BLaER1 (cell line): ENCODE data around the gene NEK10.

ENCODE experiments used
- H3K27ac ChIP-seq: shearing (Covaris generic); formaldehyde crosslinking; 2 replicates; pipeline ENCODE4 v1.8.1; 2022
- H3K27me3 ChIP-seq: shearing (Covaris generic); formaldehyde crosslinking; 2 replicates; pipeline ENCODE4 v1.8.1; 2022
- H3K36me3 ChIP-seq: shearing (Covaris generic); formaldehyde crosslinking; 2 replicates; pipeline ENCODE4 v1.8.1; 2022
- H3K4me1 ChIP-seq: shearing (Covaris generic); formaldehyde crosslinking; 2 replicates; pipeline ENCODE4 v1.8.1; 2022
- H3K4me2 ChIP-seq: shearing (Covaris generic); formaldehyde crosslinking; 2 replicates; pipeline ENCODE4 v1.8.1; 2022
- H3K4me3 ChIP-seq: shearing (Covaris generic); formaldehyde crosslinking; 2 replicates; pipeline ENCODE4 v1.8.1; 2022
- H3K9ac ChIP-seq: shearing (Covaris generic); formaldehyde crosslinking; 2 replicates; pipeline ENCODE4 v1.8.1; 2022
- H3K9me3 ChIP-seq: shearing (Covaris generic); formaldehyde crosslinking; 2 replicates; pipeline ENCODE4 v1.8.1; 2022
- H4K20me1 ChIP-seq: shearing (Covaris generic); formaldehyde crosslinking; 2 replicates; pipeline ENCODE4 v1.8.1; 2022
- Cebpa-rat ChIP-seq: shearing (Covaris generic); IDR thresholded peaks from 2 replicates; pipeline ENCODE4 v1.8.1; 2022

Gene NEK10

DNA sequence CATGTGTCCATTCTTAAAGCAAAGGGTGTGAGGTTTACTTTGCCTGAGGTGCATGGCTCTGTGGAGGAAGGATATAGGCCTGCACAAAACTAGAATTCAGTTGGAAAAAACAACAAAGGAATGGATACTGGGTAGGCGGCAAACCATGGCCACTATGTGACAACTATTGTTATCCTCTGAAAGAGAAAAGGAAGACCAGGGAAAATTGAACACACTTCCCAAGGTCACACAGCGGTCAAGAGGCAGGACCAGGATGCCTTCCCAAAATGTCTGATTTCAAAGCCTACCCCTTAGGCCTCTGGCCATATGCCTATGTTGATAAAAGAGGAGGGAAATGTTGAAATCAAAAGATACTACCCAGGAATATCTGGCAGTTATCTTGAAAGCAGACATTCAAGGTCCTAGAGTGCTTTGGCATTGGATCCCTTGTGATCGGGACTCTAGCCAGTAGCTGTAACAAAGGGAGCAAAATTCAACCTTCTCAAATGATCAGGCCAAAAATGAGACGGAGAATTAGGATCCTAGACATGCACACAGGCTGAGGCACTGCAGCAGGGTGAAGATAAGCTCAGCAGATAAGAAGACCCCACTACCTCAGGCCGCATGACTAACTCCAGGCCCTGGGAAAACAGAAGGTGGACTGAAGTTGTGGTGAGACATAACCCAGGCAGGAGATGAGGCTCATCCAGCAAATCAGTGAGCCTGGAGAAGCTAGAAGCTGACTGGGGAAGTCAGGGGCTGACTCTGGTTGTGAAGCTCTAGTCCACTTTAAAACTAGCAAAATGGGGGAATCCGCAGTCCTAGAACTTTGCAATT is 292.2 kb downstream of the NEK10 start:
- H3K27ac ChIP-seq: no peak overlapping the region
- H3K36me3 ChIP-seq: no peaks in the 10 kb centered on the region
- H3K9ac ChIP-seq: no peak overlapping the region
- no peaks in the 10 kb centered on the region for H3K9me3 ChIP-seq
- no peaks in the 10 kb centered on the region for H3K27me3 ChIP-seq
- no peak overlapping the region for H3K4me2 ChIP-seq
- H3K4me1 ChIP-seq: peaks cover 19% of the 10 kb centered on the region
- no peak overlapping the region for H3K4me3 ChIP-seq
- no peak for TF ChIP-seq Cebpa-rat
- no peaks in the 10 kb centered on the region for H4K20me1 ChIP-seq

DNA sequence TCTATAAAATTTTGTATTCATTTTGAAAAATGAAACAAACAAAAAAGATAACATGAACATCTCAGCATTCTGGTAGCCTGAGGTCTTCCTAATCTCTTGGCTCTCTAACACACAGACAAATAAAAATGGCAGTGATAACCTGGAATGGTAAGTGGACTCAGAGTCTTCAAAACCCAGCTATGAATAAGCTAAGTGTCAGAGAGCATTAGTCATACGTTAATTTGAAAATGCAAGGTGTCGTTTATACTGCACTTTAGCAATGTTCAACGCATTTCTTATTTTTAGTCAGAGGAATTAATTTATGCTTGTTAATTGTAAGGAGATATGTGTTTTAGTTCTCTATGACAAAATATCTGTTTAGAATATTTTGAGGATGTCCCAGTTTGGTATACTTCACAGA is 294.3 kb downstream of the NEK10 start:
- no peak overlapping the region for H3K4me2 ChIP-seq
- H4K20me1 ChIP-seq: no peaks in the 10 kb centered on the region
- H3K36me3 ChIP-seq: no peaks in the 10 kb centered on the region
- H3K4me1 ChIP-seq: peaks cover 23% of the 10 kb centered on the region
- H3K9ac ChIP-seq: no peak overlapping the region
- H3K27ac ChIP-seq: no peak overlapping the region
- H3K9me3 ChIP-seq: no peaks in the 10 kb centered on the region
- TF ChIP-seq Cebpa-rat: no peak
- H3K4me3 ChIP-seq: no peak overlapping the region
- no peaks in the 10 kb centered on the region for H3K27me3 ChIP-seq

DNA sequence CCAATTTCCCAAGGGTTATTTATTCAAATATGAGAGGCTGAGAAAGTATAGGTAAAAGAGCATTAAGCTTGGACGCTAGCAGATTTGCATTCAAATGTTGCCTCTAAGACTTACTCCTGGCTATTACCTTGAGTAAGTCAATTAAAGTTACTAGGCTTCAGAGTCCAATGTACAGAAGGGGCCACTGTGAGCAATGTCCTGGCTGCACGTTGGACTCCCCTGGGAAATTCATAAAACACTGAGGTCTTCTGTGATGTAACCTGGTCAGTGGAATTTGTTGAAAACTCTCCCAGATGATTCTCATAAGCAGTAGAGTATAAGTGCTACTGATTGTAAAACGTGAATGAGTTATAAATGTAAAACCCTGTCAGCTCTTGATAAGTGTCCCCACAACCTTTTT is 295.3 kb downstream of the NEK10 start:
- no peaks in the 10 kb centered on the region for H3K27me3 ChIP-seq
- no peak overlapping the region for H3K4me2 ChIP-seq
- no peak overlapping the region for H3K4me3 ChIP-seq
- H3K9me3 ChIP-seq: no peaks in the 10 kb centered on the region
- TF ChIP-seq Cebpa-rat: no peak
- H4K20me1 ChIP-seq: no peaks in the 10 kb centered on the region
- no peak overlapping the region for H3K9ac ChIP-seq
- H3K27ac ChIP-seq: no peak overlapping the region
- no peaks in the 10 kb centered on the region for H3K36me3 ChIP-seq
- peaks cover 23% of the 10 kb centered on the region for H3K4me1 ChIP-seq

DNA sequence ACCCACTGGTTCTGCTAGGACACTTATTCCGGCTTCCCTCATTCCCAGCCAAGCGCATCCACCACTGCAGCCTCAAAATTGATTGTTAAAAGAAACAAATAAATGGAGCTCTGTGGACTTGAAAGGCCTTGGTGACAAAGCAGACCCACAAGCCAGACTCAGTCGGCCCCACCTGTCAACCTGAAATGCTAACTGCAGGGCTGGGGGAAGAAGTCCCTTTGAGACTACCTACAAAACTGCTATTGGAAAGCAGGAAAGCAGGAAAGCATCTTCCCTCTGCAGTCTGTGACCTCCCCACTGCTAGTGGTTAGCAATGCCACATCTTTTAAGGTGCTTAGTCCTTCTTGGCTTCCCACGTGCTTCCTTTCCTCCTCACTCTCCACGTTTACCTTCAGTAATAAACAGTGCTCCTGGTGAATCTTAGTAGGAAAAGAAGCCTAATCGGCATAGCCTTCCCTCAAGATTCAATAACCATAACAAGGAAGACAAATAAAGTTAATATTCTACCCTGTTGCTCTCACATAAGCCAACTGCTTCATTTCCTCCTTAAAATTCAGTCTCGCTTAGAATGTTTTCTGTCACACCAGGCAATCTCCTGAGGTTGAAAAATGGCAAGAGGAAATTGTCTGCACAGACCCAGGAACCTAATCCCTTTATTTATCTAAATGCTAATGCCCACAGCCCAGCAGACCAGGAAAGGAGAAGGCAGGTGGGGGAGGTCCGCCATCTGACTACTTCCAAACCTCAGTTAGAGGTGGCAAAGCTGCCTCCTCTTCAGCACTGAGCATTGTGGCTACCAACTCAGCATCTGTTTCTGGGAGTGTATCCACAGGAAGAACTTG is 296.2 kb downstream of the NEK10 start:
- H3K9ac ChIP-seq: no peak overlapping the region
- H3K9me3 ChIP-seq: no peaks in the 10 kb centered on the region
- H4K20me1 ChIP-seq: no peaks in the 10 kb centered on the region
- H3K27ac ChIP-seq: no peak overlapping the region
- peaks cover 23% of the 10 kb centered on the region for H3K4me1 ChIP-seq
- TF ChIP-seq Cebpa-rat: no peak
- no peaks in the 10 kb centered on the region for H3K27me3 ChIP-seq
- no peak overlapping the region for H3K4me3 ChIP-seq
- H3K36me3 ChIP-seq: no peaks in the 10 kb centered on the region
- H3K4me2 ChIP-seq: peak overlapping the region; percentile 67

DNA sequence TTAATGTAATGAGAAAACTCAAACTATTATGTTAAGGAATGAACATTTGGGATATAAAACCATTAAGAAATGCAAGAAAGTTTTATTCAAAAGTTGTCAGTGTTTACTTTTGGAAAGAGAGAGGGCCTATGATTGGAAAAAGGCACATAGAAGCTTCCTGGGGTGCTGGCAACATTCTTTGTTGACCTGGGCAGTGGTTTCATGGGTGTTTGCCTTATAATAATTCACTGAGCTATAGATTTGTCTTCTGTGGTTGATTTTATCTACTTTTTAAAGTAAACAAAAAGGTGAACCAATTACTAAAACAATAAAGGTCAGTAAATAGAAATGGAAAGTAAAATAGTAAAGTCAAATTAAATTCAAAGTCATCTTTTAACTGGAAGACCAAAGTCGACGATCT is 308.8 kb downstream of the NEK10 start:
- no peaks in the 10 kb centered on the region for H4K20me1 ChIP-seq
- no peak overlapping the region for H3K4me3 ChIP-seq
- H3K27me3 ChIP-seq: no peaks in the 10 kb centered on the region
- no peaks in the 10 kb centered on the region for H3K36me3 ChIP-seq
- no peak for TF ChIP-seq Cebpa-rat
- H3K9me3 ChIP-seq: no peaks in the 10 kb centered on the region
- H3K27ac ChIP-seq: no peak overlapping the region
- no peak overlapping the region for H3K4me2 ChIP-seq
- no peak overlapping the region for H3K9ac ChIP-seq
- H3K4me1 ChIP-seq: no peaks in the 10 kb centered on the region
